Fibroblast of lung (primary cell): ENCODE data around the gene MTURN.

Experiments
- CTCF ChIP-seq, 2 donors: IDR thresholded peaks in 1 of 2; conservative IDR thresholded peaks in 1 of 2; 1 replicate in 1 of 2; 2 replicates in 1 of 2; pipeline ENCODE4 v1.5.1; 2011 to 2012; ENCODE audit warnings: low read length in 2 of 2, control low read depth in 1 of 2, inconsistent platforms in 1 of 2, low read depth in 1 of 2, mild to moderate bottlenecking in 1 of 2
- EZH2 ChIP-seq: IDR thresholded peaks from 2 replicates; pipeline ENCODE4 v1.5.1; 2012; ENCODE audit warnings: low read length, control low read depth, mild to moderate bottlenecking; ENCODE audit errors: missing control alignments

DNA sequence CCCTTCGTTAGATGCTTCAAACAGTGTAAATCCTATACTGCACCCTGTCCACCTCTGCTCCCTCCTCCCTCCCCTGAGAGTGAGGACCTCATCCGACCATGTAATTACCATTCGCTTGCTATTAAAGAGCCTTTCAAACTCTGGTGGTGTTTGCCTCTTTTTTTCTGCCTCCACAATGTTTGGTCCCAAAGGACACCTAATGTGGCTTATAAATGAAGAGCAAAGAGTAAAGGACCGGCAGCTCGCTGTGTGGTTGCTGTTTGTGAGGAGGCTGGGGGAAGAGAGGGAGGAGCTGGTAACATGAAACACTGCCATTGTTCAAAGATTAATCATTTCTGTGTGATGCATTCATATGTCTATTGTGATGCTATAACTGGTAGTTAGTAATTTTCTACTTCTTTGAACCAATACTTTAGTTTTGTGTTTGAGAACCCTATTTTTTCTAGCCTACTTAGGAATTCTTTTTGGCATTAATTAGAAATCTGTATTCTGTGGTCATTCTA is 27.9 kb downstream of the MTURN start:
- TF ChIP-seq EZH2 (no peak), CTCF (conservative IDR thresholded peaks at IDR 0.05 in 1 of 2, IDR thresholded peaks at IDR 0.05 in 1 of 2; ENCODE audit: low read depth in 1 of 2, low read length in 2 of 2) (no peak)
